GM21723 (cell line): ENCODE results near the gene LGI4.
A peak's percentile ranks its signal among the peaks of the same experiment; 100 is the strongest.

Experiments
- ATAC-seq: cut with Tn5 transposase; IDR thresholded peaks from one replicate; pipeline ENCODE4 v1.9.1; 2021; ENCODE audit warnings: mild to moderate bottlenecking, moderate library complexity; ENCODE audit not compliant: unreplicated experiment

LGI4 gene

DNA sequence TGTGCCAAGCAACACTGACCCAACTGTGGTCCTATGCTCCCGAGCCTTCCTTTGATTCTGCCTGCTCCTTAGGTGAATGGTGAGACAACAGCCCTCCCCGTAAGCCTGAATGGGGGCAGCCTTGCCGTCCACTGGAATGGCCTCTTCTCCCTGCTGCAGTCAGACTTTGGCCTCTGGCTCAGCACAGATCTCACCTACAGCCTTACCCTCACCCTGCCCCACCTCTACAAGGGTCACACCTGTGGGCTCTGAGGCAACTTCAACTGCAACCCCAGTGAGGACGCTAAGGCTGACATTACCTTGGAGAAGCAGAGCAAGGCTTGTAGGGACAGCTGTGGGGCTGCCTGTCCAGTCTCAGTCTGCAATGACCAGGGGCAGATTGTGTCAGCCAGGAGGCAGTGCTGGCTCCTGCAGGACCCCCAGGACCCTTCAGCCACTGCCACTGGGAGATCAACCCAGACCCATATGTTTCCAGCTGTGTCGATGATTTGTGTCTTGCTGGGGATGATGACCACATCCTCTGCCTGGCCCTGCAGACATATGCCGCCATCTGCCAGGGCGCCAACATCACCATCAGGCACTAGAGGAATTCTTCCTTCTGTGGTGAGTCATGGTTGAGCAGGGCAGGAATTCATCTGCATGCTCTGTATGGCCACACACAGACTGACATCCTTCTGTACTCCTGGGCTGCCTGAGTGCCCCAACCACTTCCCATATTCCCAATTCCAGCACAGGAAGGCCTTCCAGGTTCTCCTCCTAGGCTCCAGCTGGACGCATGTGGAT, 46.5 kb downstream of the LGI4 start:
- no peak for ATAC-seq

DNA sequence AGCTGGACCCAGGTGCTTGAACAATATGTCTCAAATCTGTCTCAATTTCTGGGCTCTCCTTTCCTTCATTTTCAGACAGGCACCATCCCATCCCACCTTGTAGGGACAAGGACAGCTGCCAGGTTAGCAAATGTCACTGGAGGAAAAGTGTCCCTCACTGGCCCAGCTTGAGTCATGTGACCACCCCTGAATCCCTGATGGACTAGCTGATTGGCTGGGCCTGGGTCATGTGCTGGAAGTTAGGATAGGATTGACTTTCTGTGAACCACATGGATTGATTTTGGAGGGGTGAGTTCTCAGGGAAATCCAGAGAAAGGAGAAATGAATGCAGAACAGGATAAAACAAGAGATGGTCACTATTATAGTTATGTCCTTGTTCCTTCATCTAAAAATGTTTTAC, 47.5 kb downstream of the LGI4 start:
- ATAC-seq: no peak

- no peak for ATAC-seq
Observed at GRCh38 chr19:35086455-35086854, 48.4 kb downstream of the LGI4 start.

- peak; percentile 55 for ATAC-seq
Observed at GRCh38 chr19:35085947-35086346, 48.9 kb downstream of the LGI4 start.

- ATAC-seq: no peak
Observed at GRCh38 chr19:35084509-35084762, 50.4 kb downstream of the LGI4 start.

GRCh38 chr19:35083691-35084508, 51.0 kb downstream of the LGI4 start:
- ATAC-seq: no peak

DNA sequence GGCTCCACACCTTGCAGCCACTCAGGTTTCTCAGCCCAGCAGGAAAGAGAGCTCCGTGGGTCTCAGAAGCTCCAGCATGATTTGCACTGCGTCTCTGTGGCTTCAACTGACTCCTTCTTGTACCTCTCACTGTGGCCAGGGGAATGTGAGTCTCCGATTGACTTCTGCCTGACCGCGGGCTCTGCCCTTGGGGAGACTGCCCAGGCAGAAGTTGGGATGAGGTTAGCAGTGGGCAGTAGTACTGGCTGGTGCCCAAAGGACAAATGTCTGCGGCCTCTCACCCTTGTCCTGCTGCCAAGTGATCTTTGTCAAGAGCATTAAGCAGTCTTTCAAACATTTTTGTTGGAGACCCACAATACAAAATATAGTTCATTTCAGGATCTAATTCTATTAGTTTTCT, 53.7 kb downstream of the LGI4 start:
- ATAC-seq: no peak

DNA sequence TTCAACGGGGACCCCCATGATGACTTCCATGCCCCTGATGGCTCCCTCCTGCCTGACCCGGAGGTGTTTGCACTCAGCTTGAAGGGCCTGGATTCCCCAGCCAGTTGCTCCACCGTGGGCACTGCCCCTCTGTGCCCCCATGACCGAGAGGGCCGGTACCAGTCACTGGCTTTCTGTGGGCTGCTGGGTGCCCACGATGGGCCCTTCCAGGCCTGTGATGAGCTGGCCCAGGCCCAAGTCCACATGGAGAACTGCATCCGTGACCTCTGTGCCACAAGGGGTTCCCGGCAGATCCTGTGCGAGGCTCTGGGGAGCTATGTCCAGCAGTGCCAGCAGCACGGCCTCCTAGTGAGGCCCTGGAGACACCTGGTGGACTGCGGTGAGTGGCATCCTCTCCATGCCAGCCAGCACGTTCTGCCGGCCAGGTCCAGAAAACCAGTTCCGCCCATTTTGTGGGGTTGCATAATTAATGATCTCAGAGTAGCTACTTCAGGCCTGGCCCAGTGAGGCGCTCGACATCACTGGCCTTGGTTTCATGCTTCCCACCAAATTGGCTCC, 54.2 kb downstream of the LGI4 start:
- no peak for ATAC-seq

GRCh38 chr19:35079826-35080225, 55.0 kb downstream of the LGI4 start:
- no peak for ATAC-seq

GRCh38 chr19:35077411-35078223, 57.2 kb downstream of the LGI4 start:
- ATAC-seq: no peak

DNA sequence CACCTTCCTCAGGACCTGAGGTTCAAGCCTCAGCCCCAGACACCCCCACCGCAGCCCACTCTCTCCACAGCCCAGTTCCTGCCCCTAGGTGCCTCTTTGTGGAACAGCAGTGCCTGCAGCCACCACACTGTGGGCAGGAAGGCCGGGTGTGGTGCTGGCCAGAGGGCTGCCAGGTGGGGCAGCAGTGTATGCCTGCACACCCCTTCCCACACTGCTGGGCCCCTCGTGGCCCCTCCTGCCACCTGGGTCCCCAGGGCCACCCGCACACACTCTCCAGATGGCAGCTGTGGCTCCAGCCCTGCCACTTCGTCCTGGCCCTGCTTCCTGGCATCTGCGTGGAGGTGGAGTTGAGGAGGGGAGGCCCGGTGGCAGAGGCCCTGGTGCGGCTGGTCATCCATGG, 58.2 kb downstream of the LGI4 start:
- no peak for ATAC-seq

GRCh38 chr19:35076026-35076370, 58.9 kb downstream of the LGI4 start:
- ATAC-seq: no peak

DNA sequence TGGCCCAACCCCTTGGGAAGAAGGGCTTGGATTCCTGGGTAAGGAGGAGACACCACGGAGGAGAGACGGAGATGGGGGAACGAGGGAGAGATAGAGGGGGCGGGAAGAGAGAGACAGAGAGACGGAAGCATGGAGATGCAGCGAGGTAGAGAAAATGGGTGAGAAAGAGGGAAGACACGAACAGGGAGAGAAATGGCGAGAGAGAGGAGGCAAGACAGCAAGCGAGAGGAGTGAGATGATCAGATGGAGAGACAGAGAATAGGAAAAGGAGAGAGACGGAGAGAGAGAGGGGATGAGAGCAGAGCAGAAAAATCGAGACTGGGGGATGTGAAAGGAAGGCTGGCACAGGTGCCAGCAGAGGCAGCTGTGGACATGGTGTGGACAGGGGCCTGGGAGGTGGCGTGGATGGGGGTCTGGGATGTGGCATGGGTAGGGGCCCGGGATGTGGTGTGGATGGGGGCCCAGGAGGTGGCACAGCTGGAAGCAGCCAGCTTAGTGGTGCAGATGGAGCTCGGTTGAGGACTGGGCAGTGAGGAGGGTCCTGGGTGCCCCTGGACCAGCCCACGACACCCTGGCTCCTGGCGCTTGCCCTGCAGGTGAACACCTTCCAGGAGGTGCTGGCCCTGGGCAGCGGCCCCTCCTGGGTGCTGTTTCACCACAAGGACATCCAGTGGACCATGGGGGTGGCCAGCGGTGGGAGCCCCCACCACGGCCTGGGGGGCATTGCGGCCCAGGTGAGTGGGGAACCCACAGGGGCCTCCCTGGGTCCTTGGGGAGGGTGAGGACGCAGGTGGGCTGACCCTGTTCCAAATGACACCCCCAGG, 59.4 kb downstream of the LGI4 start:
- no peak for ATAC-seq
